Forelimb muscle (tissue), 1 donor: ENCODE results near the gene LSM3. TPM values are rescaled to one million over a fixed set of nuclear protein-coding genes. Genes with fewer than 3 reads are reported as not detected.

Experiments used
- DNase-seq: peaks from one replicate; pipeline ENCODE4 v3.0.0-alpha.2; 2013; ENCODE audit warnings: low read depth
- polyA plus RNA-seq: library from polyadenylated mRNA; unstranded; fragments of 120-200 nt; gene quantifications from one replicate; pipeline ENCODE4 v1.2.1, GENCODE V29; 2013; ENCODE audit not compliant: insufficient read length

The LSM3 gene
- polyA plus RNA-seq, 1 donor = 10.7 TPM

DNA sequence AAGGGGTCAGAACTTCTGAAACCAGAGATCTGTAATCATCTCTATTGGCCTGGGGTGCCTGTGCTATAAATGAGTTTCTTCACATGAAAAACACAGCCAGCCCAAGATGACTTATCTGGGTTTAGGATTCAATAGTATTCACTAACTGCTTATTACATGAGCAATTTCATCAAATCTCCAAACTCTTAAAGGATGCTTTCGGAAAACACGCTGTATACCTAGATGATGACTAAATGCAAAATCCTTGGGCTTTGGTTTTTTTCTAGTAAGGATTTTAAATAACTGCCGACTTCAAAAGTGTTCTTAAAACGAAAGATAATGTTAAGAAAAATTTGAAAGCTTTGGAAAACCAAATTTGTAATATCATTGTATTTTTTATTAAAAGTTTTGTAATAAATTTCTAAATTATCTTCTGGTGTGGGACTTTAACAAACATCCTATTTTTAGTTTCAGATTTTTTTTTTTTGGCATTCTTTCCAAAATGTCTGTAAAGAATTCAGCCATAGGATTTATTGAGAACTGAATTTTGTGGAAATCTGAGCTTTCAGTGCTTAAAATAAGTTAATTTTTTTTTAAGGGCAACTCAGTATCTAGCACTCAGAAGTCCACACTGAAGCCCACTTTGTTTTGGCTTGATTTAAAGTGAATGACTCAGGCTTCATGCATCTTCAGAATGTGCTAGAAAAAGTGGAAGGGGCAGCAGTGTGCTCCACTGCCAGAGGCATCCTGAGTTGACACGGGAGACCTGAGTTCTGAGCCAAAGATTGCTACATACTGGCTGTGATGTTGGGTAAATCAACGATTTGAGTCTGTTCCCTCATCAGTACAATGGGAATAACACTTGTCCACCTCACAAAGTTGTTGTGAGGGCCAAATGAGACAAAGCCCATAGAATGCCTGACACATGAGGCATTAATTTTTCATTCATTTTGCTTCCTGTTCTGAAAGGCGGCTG, 35.1 kb upstream of the LSM3 start:
- DNase-seq = no peak

DNA sequence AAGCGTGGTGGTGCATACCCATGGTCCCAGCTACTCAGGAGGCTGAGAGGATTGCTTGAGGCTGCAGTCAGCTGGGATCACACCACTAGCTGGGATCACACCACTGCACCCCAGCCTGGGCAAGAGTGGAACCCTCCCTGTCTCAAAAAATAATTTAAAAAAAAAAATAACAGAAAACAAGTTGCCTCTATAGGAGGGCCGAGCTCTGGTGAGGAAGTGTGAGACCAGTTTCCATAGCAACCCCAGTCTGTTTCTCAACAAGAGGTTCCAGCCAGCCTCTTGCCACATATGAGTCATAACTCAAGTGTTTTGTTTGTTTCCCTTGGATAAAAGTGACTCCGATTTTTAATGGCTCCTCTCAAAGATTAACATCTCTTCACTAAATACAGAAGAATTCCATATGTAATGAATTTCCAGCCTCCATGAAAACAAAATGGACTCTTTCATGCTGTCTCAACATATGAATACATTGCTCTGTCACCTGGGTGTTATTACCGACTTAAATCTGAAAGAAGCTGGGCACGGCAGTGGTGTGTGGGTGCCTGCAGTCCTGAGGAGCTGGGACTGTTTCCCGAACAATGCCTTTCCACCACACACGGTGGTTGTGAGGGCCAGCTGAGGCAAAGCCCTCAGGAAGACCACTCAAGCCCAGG, 34.1 kb upstream of the LSM3 start:
- peak; percentile 96 for DNase-seq

DNA sequence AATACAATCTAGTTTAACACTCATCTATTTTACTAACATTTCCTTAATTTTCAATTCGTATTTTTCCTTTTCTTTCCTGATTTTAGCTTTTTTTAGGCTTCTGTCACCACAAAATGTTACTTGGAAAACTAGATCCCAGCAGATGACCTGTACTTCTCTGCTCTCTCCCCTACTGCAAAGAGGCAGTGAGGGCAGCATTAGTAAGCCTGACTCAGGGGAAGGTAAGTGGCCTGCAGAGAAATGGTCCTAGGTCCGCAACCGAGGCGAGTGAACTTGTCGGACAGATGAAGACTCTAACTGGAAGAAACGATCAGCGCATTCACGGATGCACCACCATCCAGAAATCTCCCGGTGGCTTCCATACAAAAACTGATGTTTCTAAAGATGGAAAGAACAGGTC, 33.4 kb upstream of the LSM3 start:
- no peak for DNase-seq

DNA sequence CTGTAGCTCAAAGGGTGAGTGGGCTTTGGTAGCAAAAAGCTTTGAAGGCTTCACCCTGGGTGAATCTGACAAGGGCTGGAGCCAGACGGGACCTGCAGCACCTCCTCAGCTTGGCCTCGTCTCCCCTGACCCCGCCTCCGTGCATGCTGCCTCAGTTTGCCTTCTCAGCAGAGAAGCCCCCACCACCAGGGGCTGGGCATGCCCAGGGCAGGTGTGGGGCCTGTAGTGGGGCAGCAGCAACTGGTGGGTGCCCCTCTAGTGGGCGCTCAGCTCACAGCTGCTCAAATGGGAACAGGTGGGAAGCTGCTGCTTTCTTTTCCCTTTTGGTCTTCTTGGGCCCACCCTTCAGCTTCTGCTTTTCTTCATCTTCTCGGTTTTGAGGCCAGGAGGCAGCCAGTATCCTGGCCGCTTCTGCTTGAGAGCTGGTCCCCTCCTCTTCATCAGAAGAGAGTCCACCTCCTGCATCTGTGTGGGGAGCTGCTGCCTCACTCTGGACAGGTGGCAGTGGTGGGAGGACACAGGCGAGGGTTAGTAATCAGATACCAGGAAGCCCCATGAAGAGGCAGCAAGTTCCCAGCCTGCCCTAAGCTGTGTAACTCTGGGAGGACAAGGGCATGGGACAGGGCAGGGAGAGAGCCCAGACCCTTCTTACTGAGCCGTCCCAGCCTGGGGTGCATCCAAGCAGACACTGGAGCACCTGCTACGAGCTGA, 32.8 kb upstream of the LSM3 start:
- no peak for DNase-seq

DNA sequence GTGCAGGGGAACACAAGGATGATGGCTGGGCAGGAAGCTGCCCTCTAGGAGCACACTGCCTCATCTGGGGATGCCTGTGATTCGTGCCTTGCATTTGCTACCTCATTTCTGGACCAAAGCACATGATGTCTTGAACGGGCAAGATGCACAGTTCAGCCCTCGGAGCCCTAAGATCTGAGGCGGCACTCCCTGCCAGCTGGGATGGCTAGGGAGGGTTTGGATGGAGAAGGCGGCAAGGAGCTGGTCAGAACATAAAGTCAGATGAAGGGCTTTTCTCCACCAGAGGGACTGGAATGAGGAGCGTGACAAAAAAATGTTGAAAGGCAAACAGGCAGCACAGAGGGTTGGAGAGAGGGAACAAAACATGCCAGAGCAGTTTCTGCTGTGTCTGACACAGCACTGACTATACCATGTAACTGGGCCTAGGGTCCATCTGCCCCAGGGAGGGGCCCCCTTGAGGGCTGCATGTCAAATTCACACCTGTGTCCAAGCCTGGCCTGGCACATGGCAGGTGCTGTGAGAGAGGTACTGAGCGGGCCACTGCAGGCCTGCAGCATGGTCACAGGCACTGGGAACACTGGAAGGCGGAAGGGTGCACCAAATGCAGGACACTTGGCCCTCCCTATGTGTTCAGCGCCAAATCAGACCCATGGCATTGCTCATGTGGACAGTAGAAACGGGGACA, 32.1 kb upstream of the LSM3 start:
- DNase-seq = no peak

DNA sequence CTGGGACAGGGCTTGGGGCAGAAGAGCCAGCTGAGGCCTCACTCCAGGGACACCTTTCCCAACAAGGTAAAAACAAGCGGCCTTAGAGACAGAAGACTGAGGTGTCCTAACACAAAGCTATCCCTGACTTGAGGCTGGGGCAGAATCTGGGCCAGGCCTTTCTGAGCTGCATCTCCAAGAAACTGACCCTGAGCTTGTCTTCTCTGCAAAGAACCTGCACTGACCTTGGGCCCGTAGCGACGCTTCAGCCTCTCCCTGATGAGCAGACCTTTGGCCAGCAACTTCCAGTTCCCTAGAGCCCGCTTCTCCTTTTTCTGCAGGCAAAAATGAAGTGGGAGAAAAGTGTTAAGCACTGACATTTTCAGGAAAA, 31.6 kb upstream of the LSM3 start:
- no peak for DNase-seq

DNA sequence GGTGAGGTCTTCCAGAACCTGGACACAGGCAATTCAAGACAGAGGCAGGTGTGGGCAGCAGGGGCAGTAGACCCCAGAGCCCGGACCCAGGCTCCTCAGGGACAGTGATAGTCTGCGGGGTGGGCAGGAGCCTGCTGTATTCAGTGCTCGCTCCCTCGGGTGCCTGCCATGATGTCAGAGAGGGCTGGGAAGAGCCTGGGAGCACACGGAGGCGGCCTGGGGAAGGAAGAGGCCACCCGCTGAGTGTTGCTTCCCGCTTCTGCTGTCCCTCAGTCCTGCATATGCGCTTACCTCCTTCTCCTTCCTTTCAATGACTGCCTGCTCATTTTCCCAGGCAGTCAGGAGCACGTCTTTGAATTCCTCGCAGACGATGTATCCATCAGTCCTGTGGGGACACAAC, 31.0 kb upstream of the LSM3 start:
- DNase-seq = no peak

DNA sequence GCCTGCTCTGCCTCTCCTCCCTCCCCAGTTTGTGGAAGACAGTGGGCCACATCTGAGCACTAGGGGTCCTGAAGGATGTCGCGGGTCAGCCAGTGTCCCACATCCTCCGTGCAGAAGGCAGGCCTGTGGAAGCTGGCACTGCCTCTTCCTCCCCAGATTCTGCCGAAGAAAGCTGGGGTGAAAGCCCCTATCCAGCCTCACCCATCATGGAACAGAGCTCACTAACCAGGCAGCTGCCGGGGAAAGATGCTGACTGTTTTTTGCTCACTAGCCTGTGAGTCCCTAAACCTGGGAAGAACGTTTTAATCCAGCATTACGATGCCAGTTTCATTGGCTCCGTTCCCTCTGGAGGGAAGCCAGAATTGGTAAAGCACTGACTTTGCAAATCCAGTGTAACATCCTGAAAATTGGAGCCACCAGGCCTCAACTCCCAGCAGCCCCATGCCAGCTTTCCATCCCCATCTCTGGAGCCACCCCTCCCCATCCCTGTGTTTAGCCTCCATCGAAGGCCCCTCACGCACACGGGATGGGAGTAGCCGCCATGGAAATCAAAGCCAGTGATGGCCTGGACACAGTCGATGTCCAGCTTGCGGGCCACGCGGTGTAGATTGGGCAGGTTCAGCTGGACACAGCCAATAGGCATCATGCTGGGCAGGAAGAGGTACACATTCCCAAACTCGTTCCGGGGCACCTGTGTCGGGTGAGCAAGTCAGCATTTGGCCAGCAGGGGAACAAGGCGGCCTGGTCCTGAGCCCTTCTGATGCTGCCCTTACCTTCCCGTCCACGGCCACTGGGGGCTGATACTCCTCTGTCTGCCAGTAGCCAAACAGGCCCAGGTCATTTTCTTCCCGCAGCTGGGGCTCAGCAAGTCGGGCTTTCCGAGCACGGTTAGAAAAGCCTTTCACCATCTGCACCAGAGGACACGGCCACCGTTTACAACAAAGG, 30.3 kb upstream of the LSM3 start:
- DNase-seq = no peak

DNA sequence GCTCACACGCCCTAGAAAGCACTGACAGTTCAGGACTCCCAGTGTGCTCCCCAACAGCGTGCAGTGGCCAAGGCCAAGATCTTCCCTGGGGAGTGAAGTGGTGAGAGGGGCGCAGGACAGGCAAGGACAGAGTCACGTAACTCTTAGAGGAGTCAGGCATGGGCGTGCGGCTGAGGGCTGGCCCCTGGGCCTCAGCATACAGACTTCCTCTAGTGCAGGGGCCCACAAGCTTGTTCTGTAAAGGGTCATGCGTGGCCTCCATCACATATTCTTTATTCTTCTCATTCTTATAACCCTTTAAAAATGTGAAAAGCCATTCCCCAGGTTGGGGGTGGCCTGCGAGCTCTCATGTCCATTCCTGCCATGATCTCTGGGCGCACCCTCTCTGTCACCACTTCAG, 28.5 kb upstream of the LSM3 start:
- no peak for DNase-seq

DNA sequence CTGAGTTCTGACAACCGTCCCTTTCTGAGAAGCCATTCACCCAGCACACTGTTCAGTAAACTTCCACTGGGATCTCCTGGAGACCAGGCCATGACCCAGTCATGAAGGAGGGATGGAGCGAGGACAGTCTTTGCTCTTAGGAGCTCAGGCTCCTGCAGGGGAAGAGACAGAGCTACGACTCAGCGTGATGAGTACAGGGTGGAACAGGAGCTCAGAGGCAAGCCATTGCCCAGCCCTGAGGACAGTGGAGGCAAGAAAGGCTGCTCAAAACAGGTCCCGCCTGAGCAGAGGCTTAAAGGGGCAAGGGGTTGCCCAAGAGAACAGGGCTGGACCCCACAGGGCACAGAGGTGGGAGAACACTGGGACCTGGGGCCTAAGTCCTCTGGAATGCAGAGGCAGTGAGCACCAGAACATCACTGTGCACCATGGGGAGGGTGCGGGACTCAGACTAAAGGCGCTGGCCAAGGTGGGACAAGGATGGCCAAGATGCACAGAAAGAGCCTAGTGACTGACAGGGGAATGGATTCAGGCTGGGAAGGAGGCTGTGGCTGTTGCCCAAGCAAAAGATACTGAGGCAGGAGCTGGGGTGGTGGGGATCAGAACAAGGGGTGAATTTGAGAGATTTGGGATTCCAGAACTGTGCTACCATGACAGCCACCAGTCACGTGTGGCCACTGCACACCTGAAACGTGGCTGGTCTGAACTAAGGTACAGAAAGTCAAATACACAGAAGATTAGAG, 28.0 kb upstream of the LSM3 start:
- DNase-seq = no peak

DNA sequence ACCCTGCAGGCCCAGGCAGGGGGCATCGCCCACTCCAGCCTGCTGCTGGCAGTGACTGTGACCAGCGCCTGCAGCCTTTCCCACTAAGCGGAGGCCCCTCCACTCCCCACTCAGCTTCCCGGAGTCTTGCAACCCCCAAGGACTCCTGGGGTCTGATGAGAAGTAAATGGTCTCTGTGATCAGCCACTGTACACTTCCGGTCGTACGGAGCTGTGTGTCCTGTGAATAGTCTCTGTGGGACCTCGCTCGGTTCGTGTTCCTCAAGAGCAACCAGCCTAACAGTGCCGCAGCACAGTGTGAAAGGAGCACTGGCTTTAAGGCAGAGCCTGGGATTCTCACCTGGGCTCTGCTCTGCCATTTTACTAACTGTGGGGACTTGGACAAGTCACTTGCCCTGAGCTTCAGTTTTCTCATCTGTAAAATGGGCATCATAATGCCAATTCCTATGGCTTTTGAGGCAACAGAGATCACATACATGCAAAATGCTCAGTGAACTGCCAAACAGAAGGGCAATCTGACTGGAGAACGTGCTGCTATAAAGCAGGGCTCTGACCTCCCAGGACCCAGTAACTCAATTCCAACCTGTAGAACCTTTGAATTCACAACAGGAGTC, 27.0 kb upstream of the LSM3 start:
- no peak for DNase-seq

DNA sequence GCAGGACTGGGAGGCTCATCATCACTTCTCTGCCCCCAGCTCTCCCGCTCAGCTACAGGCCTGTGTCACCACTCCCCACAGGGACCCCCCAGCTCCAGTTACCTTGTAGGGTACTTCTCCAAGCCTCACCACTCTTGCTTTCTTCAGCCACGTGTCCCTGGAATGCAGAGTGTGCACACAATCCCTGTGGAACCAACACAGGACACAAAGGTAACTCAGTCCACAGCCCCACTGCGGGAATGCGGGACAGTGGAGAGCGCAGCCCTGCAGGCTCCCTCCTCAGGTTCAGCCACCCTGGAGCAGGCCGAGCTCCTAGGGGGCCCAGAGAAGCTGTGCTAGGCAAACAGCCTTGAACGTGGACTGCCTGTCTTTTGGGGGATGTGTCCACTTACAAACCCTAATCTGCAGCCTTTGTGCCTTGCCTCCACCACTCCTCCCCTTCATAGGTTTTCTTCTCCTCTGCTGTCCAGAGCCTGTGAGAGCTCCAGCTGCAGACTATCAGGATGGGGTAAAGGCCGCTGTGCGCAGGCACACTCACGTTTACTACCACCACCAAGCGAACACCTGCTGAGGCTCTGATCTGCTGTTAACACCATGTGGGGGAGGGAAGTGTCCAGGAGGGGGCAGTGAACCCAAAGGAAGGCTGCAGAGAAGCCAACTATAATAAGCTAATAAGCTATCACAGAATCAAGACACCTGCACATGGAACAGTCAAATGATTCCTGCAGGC, 26.2 kb upstream of the LSM3 start:
- no peak for DNase-seq

DNA sequence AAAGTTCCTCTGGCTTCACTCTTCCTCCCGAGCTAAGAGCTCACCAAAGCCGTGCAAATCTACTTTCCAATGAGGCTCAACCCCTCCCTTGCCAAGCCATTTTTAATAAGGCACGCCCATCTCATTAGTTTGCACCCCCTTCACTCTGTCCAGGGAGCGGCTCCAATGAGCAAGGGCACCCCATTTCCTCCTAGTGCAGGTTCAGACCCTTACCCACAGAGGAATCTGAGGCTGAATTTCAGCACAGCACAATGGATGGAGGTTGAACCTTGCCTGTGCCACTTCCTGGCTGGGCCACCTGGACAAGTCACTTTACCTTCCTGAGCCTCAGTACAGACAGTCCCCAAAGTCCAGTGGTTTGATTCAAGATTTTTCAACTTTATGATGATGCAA, 25.7 kb upstream of the LSM3 start:
- no peak for DNase-seq

DNA sequence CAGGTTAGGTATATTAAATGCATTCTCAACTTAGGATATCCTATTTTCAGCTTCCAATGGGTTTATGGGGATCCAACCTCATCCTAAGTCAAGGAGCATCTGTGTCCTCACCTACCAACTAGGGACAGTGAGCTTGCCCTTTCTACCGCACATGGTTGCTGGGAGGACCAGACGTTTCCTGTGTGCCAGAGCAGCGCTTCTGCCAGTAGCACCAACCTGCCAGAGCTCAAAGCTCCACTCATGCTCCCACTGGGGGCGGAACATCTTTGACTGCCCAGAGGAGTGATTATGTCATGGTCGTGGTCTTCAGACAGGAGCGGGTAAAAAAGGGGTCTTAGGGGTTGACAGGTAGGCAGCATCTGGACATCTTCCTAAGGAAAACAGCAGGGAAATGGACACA, 25.0 kb upstream of the LSM3 start:
- no peak for DNase-seq

DNA sequence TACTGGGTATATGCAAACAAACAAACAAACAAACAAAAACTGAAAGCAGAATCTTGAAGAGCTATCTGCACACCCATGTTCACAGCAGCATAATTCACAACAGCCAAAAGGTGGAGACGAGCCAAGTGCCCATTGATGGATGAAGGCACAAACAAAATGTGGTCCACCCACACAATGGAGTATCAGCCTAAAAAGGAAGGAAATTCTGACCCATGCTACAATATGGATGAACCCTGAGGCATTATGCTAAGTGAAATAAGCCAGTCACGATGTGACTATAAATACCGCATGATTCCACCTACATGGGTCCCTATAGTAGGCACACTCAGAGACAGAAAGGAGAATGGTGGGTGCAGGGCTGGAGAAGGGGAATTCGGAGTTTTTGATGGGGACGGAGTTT, 24.3 kb upstream of the LSM3 start:
- no peak for DNase-seq

DNA sequence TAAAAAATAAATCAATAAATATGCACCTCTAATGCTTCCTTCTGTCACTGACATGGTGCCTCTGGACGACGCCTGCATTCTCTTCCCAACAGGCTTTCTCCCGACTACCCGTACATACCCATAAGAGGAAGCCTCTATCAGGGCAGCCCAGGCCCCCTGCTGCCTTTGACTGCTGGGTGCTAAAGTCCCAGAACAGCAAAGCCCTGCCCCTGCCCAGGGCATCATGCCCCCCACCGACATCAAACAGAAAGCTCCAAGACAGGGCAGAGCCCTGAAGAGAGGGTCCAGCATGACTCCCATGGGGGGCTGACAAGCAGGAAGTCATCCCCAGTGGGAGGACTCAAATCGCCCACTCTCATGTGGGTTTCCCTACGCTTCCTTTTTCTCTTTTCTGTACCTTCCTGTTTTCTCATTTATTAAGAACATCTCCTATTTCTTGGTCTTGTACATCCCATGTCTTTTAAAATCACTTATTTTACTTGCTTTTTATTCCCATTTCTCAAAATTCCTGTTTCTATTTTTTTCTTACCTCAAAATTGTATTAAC, 23.6 kb upstream of the LSM3 start:
- no peak for DNase-seq

DNA sequence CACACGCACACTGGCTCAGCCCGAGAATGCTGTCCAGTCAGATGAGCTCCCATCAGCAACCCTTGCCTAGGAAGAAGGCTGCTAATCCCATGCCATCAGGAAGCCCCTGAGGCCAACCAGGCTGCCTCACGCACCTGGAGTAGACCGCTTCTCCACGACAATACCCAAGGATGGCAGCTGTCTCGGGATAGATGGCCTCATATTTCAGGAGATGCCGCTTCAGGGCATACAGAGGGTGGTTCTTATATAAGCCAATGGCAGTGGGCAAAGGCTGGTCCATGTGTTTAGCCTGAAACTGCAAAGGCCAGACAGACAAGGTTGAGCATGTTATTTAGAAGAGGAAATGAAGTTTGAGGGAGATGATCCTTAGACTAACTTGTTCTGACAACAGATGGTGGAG, 22.4 kb upstream of the LSM3 start:
- DNase-seq = no peak

DNA sequence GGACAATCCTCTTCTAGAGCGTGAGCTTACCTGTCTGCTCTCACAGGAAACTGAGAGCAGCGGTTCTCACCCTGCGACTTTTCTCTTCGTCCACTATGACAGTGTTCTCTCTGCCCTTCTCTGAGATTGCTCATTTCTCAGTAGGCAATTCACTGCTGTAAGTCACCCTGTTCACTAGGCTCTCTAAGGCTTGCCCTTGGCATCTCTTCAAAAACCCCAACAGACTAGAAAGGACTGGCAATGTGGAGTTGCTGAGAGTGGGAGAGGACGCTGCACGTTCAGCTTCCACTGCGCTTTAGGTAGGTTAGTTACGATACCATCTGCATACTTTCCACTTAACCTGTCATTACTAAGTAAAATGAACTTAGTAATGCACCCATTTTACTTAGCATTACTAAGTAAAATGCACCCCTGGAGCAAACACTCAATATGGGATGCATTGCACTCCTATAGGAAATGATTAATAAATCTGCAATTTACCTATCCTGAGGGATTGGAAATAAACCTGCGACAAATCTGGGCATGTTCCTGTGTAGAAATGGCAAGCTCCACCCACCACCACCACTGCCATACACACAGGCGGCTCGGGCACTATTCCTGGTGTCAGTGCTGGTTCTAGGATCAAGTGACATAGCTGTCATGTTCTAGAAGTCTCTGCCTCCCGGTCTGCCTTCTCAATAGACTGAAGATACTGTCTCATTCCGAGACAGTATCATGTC, 21.6 kb upstream of the LSM3 start:
- no peak for DNase-seq
